ENCODE results near the gene MBNL1.

Gene MBNL1

GRCh38 chr3:152459572-152459971, 190.8 kb downstream of the MBNL1 start:
- Histone ChIP-seq H3K4me3 (replicated peaks; ENCODE audit: low read depth, low read length) (no peak overlapping the region), H3K27me3 (replicated peaks; ENCODE audit: control insufficient read depth, insufficient read depth, low read length) (no peaks in the 10 kb centered on the region), H3K36me3 (ENCODE audit: control insufficient read depth, insufficient read depth, low read length) (peaks cover 7% of the 10 kb centered on the region)
- TF ChIP-seq, protein P1, sequence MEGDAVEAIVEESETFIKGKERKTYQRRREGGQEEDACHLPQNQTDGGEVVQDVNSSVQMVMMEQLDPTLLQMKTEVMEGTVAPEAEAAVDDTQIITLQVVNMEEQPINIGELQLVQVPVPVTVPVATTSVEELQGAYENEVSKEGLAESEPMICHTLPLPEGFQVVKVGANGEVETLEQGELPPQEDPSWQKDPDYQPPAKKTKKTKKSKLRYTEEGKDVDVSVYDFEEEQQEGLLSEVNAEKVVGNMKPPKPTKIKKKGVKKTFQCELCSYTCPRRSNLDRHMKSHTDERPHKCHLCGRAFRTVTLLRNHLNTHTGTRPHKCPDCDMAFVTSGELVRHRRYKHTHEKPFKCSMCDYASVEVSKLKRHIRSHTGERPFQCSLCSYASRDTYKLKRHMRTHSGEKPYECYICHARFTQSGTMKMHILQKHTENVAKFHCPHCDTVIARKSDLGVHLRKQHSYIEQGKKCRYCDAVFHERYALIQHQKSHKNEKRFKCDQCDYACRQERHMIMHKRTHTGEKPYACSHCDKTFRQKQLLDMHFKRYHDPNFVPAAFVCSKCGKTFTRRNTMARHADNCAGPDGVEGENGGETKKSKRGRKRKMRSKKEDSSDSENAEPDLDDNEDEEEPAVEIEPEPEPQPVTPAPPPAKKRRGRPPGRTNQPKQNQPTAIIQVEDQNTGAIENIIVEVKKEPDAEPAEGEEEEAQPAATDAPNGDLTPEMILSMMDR (IDR thresholded peaks at IDR 0.05; ENCODE audit: insufficient read depth, low read length, poor library complexity, severe bottlenecking), result no peak
- DNase-seq (ENCODE audit: extremely low read depth, insufficient read length), result no peak

DNA sequence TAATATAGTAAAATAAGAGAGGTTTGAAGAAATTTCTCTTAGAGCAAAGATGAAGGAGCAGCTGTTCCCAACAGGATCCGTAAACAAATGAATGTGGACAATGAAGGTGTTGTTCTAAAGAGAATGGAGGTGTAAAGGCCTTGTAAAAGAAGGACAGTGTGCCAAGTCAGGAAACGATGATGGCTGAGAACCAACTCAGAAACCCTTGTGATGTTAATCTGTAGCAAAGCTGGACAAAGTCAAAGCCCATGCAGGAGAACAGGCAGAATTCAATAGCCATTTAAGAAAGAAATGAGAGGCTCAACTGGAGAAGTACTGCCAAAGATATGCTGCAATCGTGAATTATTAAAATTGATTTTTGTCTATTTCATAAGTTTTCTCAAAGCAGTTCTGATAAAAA, 192.2 kb downstream of the MBNL1 start:
- no peaks in the 10 kb centered on the region for H3K27me3 ChIP-seq (replicated peaks; ENCODE audit: control insufficient read depth, insufficient read depth, low read length)
- DNase-seq (ENCODE audit: extremely low read depth, insufficient read length), result no peak
- H3K36me3 ChIP-seq (ENCODE audit: control insufficient read depth, insufficient read depth, low read length), result peaks cover 6% of the 10 kb centered on the region
- no peak overlapping the region for H3K4me3 ChIP-seq (replicated peaks; ENCODE audit: low read depth, low read length)
- TF ChIP-seq, protein P1 (IDR thresholded peaks at IDR 0.05; ENCODE audit: insufficient read depth, low read length, poor library complexity, severe bottlenecking), result no peak

DNA sequence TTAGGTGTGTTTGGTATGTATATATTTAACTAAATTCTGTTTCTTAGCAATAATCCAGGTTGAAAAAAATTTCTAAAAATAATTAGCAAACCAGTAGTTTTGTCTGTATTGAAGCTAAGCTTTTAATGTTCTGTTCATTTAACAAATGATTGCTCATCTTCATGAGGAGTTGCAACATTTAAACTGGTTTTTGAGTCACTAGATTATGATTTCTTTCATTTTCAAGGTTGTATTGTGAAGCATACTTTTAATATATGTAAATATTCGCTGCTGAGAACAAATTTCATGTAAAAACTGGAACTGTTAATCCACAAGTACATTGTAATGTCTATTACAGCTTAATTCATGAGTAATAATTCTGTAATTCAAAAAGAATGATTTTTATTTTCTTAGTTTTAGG, 192.7 kb downstream of the MBNL1 start:
- DNase-seq (ENCODE audit: extremely low read depth, insufficient read length), result no peak
- Histone ChIP-seq H3K4me3 (replicated peaks; ENCODE audit: low read depth, low read length) (no peak overlapping the region), H3K36me3 (ENCODE audit: control insufficient read depth, insufficient read depth, low read length) (peaks cover 6% of the 10 kb centered on the region), H3K27me3 (replicated peaks; ENCODE audit: control insufficient read depth, insufficient read depth, low read length) (no peaks in the 10 kb centered on the region)
- TF ChIP-seq, protein P1 (IDR thresholded peaks at IDR 0.05; ENCODE audit: insufficient read depth, low read length, poor library complexity, severe bottlenecking), result no peak

DNA sequence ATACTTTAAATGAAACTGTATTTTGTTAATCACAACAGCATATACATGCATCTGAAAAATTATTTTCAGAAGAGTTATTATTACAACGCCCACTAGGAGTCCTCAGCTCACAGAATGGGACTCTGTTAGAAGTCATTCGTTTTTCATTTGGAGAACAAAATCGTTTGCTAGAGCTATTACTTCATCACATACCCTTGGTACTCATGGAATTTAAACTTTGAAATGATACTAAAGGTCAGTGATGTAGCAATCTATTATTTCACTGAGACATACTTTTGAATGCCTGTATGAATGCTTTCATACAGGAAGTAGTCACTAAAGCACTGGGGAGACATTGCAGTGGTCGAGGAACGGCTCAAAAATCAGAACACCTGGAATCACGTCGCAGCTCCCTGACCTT, 198.1 kb downstream of the MBNL1 start:
- TF ChIP-seq, protein P1 (IDR thresholded peaks at IDR 0.05; ENCODE audit: insufficient read depth, low read length, poor library complexity, severe bottlenecking), result peak; percentile 15
- Histone ChIP-seq H3K36me3 (ENCODE audit: control insufficient read depth, insufficient read depth, low read length) (peaks cover 4% of the 10 kb centered on the region), H3K27me3 (replicated peaks; ENCODE audit: control insufficient read depth, insufficient read depth, low read length) (no peaks in the 10 kb centered on the region), H3K4me3 (replicated peaks; ENCODE audit: low read depth, low read length) (no peak overlapping the region)
- no peak for DNase-seq (ENCODE audit: extremely low read depth, insufficient read length)

DNA sequence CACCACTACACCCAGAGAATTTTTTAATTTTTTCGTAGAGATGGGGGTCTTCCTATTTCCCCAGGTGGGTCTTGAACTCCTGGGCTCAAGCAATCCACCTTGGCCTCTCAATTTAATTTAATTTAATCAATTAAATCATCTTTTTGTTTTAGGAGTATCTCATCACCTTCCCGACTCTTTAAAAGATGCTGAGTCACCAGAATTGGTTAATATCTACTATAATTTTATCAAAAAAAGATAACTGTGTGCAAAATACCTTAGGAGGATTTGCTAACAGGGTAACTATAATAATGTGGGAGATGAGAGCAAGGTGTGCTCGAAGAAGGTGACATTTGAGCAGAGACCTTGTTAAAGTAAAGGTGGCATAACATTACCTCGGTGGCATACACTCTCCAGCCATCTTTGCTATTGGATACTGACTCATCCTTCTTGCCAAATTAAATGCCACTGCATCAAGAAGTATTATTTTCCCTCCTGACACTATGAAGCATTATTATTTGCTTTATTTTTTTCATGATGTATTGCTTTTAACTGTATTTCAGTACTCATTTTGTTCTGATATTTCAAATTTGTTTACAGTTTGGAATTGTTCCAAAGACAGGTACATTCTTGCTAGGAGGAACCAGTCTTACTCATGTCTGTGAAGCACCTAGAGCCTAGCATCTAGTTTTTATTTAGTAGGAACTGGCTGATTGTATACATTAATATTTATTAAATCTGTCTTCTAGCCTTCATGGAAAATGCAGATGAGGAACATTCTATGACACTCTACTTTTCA, 200.7 kb downstream of the MBNL1 start:
- peaks cover 3% of the 10 kb centered on the region; the same call in 1 of the 2 replicates for H3K36me3 ChIP-seq (ENCODE audit: control insufficient read depth, insufficient read depth, low read length)
- H3K4me3 ChIP-seq (replicated peaks; ENCODE audit: low read depth, low read length), result no peak overlapping the region
- no peaks in the 10 kb centered on the region for H3K27me3 ChIP-seq (replicated peaks; ENCODE audit: control insufficient read depth, insufficient read depth, low read length)
- no peak for DNase-seq (ENCODE audit: extremely low read depth, insufficient read length)
- TF ChIP-seq, protein P1 (IDR thresholded peaks at IDR 0.05; ENCODE audit: insufficient read depth, low read length, poor library complexity, severe bottlenecking), result no peak
